Esophagus muscularis mucosa (tissue), 3 donors: Measurements from ENCODE around the gene KATNB1.

Source experiments
- EP300 ChIP-seq: sonication (generic); formaldehyde crosslinking; IDR thresholded peaks from one replicate; pipeline ENCODE4 v1.6.1; 2017; ENCODE audit warnings: antibody characterized with exemption
- TF ChIP-seq, protein P1 (sequence below), 3 experiments: fragments of 200-600 bp in 2 of 3; fragments of 450-650 bp in 1 of 3; sonication (generic) in 2 of 3; IDR thresholded peaks; one replicate each; pipeline ENCODE4 v1.5.1; 2017 to 2019; ENCODE audit warnings: antibody characterized with exemption in 3 of 3, mild to moderate bottlenecking in 2 of 3, moderate library complexity in 1 of 3

DNA sequence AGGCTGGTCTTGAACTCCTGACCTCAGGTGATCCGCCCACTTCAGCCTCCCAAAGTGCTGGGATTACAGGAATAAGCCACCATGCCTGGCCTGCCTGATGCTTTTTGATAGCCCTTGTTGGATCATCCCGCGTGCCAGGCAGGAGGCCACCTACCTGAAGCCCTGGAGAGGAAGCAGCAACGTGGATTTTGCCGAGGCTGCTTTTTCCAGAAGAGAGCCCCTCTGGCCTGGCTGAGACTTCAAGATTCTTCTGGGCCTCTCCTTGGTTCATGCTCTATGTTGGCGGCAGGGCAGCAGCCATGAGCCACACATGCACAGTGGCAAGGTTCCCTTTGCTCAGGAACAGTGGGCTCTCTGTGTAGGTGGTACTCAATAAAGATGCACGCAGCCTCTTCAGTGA is 11.5 kb downstream of the KATNB1 start:
- TF ChIP-seq, protein P1, sequence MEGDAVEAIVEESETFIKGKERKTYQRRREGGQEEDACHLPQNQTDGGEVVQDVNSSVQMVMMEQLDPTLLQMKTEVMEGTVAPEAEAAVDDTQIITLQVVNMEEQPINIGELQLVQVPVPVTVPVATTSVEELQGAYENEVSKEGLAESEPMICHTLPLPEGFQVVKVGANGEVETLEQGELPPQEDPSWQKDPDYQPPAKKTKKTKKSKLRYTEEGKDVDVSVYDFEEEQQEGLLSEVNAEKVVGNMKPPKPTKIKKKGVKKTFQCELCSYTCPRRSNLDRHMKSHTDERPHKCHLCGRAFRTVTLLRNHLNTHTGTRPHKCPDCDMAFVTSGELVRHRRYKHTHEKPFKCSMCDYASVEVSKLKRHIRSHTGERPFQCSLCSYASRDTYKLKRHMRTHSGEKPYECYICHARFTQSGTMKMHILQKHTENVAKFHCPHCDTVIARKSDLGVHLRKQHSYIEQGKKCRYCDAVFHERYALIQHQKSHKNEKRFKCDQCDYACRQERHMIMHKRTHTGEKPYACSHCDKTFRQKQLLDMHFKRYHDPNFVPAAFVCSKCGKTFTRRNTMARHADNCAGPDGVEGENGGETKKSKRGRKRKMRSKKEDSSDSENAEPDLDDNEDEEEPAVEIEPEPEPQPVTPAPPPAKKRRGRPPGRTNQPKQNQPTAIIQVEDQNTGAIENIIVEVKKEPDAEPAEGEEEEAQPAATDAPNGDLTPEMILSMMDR (IDR thresholded peaks at IDR 0.05): no peak
- no peak for TF ChIP-seq EP300
